Right ventricle myocardium superior (tissue), 1 donor: ENCODE measurements around the gene KLHL26. TPM values are rescaled to one million over a fixed set of nuclear protein-coding genes. Genes with fewer than 3 reads are reported as not detected.
A peak's percentile ranks its signal among the peaks of the same experiment; 100 is the strongest.

ENCODE experiments used
- ATAC-seq: fragments of 200-7000 bp; cut with Tn5 transposase; one replicate; pipeline ENCODE4 v1.9.1; 2020; ENCODE audit warnings: mild to moderate bottlenecking; ENCODE audit not compliant: poor library complexity
- DNase-seq: peaks from one replicate; pipeline ENCODE4 v3.0.0-alpha.2; 2020
- intact Hi-C: fragments of 100-400 bp; cut with DNase I; formaldehyde crosslinking; loops from one replicate; pipeline ENCODE4 v1.11.2; 2022
- total RNA-seq: library from RNA; stranded (reverse); fragmentation: NEBNext Ultra II Directional; extraction: Animal tissue kit (Norgen Biotek cat#: 25700); gene quantifications from one replicate; pipeline ENCODE4 v1.2.1, GENCODE V29; 2021
- donor health status: DM: no; HTN: yes; CAD: no; lungs with severe emphysema.

KLHL26 gene
- total RNA-seq, 1 donor from 2014 or later = 4.5 TPM

GRCh38 chr19:18637673-18638630 is 1.1 kb downstream of the KLHL26 start:
- DNase-seq = no peak
- ATAC-seq = no peak
- intact Hi-C loops = no loop called here

GRCh38 chr19:18639706-18640243 is 2.9 kb downstream of the KLHL26 start:
- intact Hi-C loops = no loop called here
- DNase-seq (no peak), ATAC-seq (no peak)

- DNase-seq = no peak
- ATAC-seq = peak; percentile 41
- intact Hi-C loops = no loop called here
These were observed 7.6 kb downstream of the KLHL26 start for GRCh38 chr19:18644196-18645034.

- ATAC-seq = no peak
- no peak for DNase-seq
- intact Hi-C loops = no loop called here
These were observed 8.2 kb downstream of the KLHL26 start for GRCh38 chr19:18645035-18645511.

- no peak for DNase-seq
- intact Hi-C loops = no loop called here
- no peak for ATAC-seq
These were observed 9.9 kb downstream of the KLHL26 start for GRCh38 chr19:18646535-18647370.

- DNase-seq (no peak), ATAC-seq (no peak)
- intact Hi-C loops = no loop called here
These were observed 10.5 kb downstream of the KLHL26 start for GRCh38 chr19:18647371-18647767.

GRCh38 chr19:18647807-18648206 is 11.0 kb downstream of the KLHL26 start:
- no peak for DNase-seq

GRCh38 chr19:18648973-18649315 is 12.1 kb downstream of the KLHL26 start:
- intact Hi-C loops = no loop called here
- DNase-seq (peak; percentile 59), ATAC-seq (no peak)

More at GRCh38 chr19:18647807-18648206, 11.0 kb downstream of the KLHL26 start:
- no peak for ATAC-seq
- intact Hi-C loops = no loop called here

- intact Hi-C loops = no loop called here
- ATAC-seq (peak; percentile 74), DNase-seq (peak; percentile 89)
These were observed 12.7 kb downstream of the KLHL26 start for GRCh38 chr19:18649371-18650020.

GRCh38 chr19:18650021-18650390 is 13.2 kb downstream of the KLHL26 start:
- DNase-seq (peak; percentile 75), ATAC-seq (peak; percentile 70)
- intact Hi-C loops = no loop called here

GRCh38 chr19:18650468-18651041 is 13.7 kb downstream of the KLHL26 start:
- ATAC-seq (peak; percentile 71), DNase-seq (peak; percentile 90)
- intact Hi-C loops = no loop called here

GRCh38 chr19:18651300-18651699 is 14.5 kb downstream of the KLHL26 start:
- intact Hi-C loops = no loop called here
- no peak for DNase-seq
- ATAC-seq = no peak

GRCh38 chr19:18651733-18652132 is 14.9 kb downstream of the KLHL26 start:
- intact Hi-C loops = no loop called here
- DNase-seq (no peak), ATAC-seq (no peak)

- intact Hi-C loops = no loop called here
- ATAC-seq = no peak
- DNase-seq = no peak
These were observed 17.0 kb downstream of the KLHL26 start for GRCh38 chr19:18653853-18654252.

- intact Hi-C loops = no loop called here
- no peak for DNase-seq
- no peak for ATAC-seq
These were observed 17.6 kb downstream of the KLHL26 start for GRCh38 chr19:18654469-18654868.

GRCh38 chr19:18655173-18655844 is 18.5 kb downstream of the KLHL26 start:
- no peak for DNase-seq
- intact Hi-C loops = no loop called here
- ATAC-seq = no peak
